Fibroblast of lung (primary cell): ENCODE measurements around the gene DONSON. TPM values are rescaled to one million over a fixed set of nuclear protein-coding genes. Genes with fewer than 3 reads are reported as not detected.
"Not testable (repeated sequence)": the region's sequence is repeated elsewhere in the genome, so short reads cannot be mapped to it uniquely, and the experiment has no call there.

ENCODE experiments used
- DNase-seq, 2 donors: peaks; one replicate each; pipeline versions ENCODE4 v3.0.0 to v3.0.0-alpha.2; 2010; ENCODE audit warnings: low read depth in 2 of 2
- H2AFZ ChIP-seq: 2 replicates; pipeline ENCODE4 v1.5.1; 2012; ENCODE audit warnings: low read length, control low read depth, inconsistent platforms
- H3K27ac ChIP-seq: 2 replicates; pipeline ENCODE4 v1.5.1; 2011; ENCODE audit warnings: low read length, control low read depth; ENCODE audit not compliant: insufficient read depth
- H3K27me3 ChIP-seq: 2 replicates; pipeline ENCODE4 v1.5.1; 2011; ENCODE audit warnings: mild to moderate bottlenecking, low read length; ENCODE audit not compliant: control insufficient read depth, insufficient read depth
- H3K36me3 ChIP-seq: 2 replicates; pipeline ENCODE4 v1.5.1; 2011; ENCODE audit warnings: low read length; ENCODE audit not compliant: control insufficient read depth, insufficient read depth
- H3K4me1 ChIP-seq: 2 replicates; pipeline ENCODE4 v1.5.1; 2011; ENCODE audit warnings: low read length; ENCODE audit not compliant: control insufficient read depth, insufficient read depth; ENCODE audit errors: extremely low read depth
- H3K4me2 ChIP-seq: 2 replicates; pipeline ENCODE4 v1.5.1; 2011; ENCODE audit warnings: low read length, control low read depth; ENCODE audit not compliant: insufficient read depth; ENCODE audit errors: extremely low read depth
- H3K4me3 ChIP-seq, 4 experiments: fragments of 200-600 bp in 1 of 4; sonication (generic) in 1 of 4; replicated peaks in 1 of 4; 2 replicates each; pipeline ENCODE4 v1.5.1; 2011 to 2016; ENCODE audit warnings: low read length in 4 of 4, low read depth in 3 of 4, mild to moderate bottlenecking in 3 of 4, control low read depth in 2 of 4, inconsistent platforms in 1 of 4, mixed read lengths in 1 of 4; ENCODE audit not compliant: insufficient read depth in 1 of 4; ENCODE audit errors: control extremely low read depth in 1 of 4
- H3K79me2 ChIP-seq: 2 replicates; pipeline ENCODE4 v1.5.1; 2012; ENCODE audit warnings: mild to moderate bottlenecking, low read length, inconsistent platforms; ENCODE audit not compliant: control insufficient read depth, insufficient read depth
- H3K9ac ChIP-seq: 2 replicates; pipeline ENCODE4 v1.5.1; 2011; ENCODE audit warnings: mild to moderate bottlenecking, low read length, control low read depth; ENCODE audit not compliant: insufficient read depth
- H3K9me3 ChIP-seq: 2 replicates; pipeline ENCODE4 v1.5.1; 2012; ENCODE audit warnings: low read depth, low read length; ENCODE audit not compliant: control insufficient read depth, insufficient read depth
- H4K20me1 ChIP-seq: 2 replicates; pipeline ENCODE4 v1.5.1; 2011; ENCODE audit warnings: low read length; ENCODE audit not compliant: control insufficient read depth, insufficient read depth; ENCODE audit errors: extremely low read depth
- CTCF ChIP-seq, 2 donors: IDR thresholded peaks in 1 of 2; conservative IDR thresholded peaks in 1 of 2; 1 replicate in 1 of 2; 2 replicates in 1 of 2; pipeline ENCODE4 v1.5.1; 2011 to 2012; ENCODE audit warnings: low read length in 2 of 2, control low read depth in 1 of 2, inconsistent platforms in 1 of 2, low read depth in 1 of 2, mild to moderate bottlenecking in 1 of 2
- EZH2 ChIP-seq: IDR thresholded peaks from 2 replicates; pipeline ENCODE4 v1.5.1; 2012; ENCODE audit warnings: low read length, control low read depth, mild to moderate bottlenecking; ENCODE audit errors: missing control alignments
- polyA plus RNA-seq, 2 donors: library from polyadenylated mRNA; depleted of rRNA in 1 of 2; stranded (reverse) in 1 of 2; unstranded in 1 of 2; fragments of >200 nt; gene quantifications; 2 replicates each; pipeline ENCODE4 v1.2.1, GENCODE V29; 2011 to 2012; ENCODE audit warnings: missing spikeins in 1 of 2
- total RNA-seq: library from RNA; depleted of rRNA; stranded (reverse); fragments of >200 nt; gene quantifications from 2 replicates; pipeline ENCODE4 v1.2.1, GENCODE V29; 2014

DONSON gene
- total and polyA plus RNA-seq, 2 donors (not counting 1 experiment from before 2014, with no cell fraction given): 14.7 to 23.6 TPM

GRCh38 chr21:33578959-33579542 lies 9.4 kb downstream of the DONSON start:
- peak; percentile 33 to 38 for DNase-seq
- no peaks in the 10 kb centered on the region for H4K20me1 ChIP-seq
- H3K36me3 ChIP-seq: peaks cover 6% of the 10 kb centered on the region
- no peaks in the 10 kb centered on the region for H3K9me3 ChIP-seq
- H3K4me3 ChIP-seq: no peak overlapping the region
- no peaks in the 10 kb centered on the region for H3K27me3 ChIP-seq
- peak overlapping the region; percentile 41 for H3K27ac ChIP-seq
- no peak overlapping the region for H3K9ac ChIP-seq
- no peak overlapping the region for H2AFZ ChIP-seq
- peaks cover 9% of the 10 kb centered on the region for H3K4me1 ChIP-seq
- no peak overlapping the region for H3K4me2 ChIP-seq
- H3K79me2 ChIP-seq: no peaks in the 10 kb centered on the region
- TF ChIP-seq CTCF (conservative IDR thresholded peaks at IDR 0.05 in 1 of 2, IDR thresholded peaks at IDR 0.05 in 1 of 2; ENCODE audit: low read depth in 1 of 2, low read length in 2 of 2) (no peak), EZH2 (no peak)

- H3K27ac ChIP-seq: no peak overlapping the region
These were observed 10.3 kb downstream of the DONSON start for GRCh38 chr21:33578214-33578613.

GRCh38 chr21:33576741-33577141 lies 11.7 kb downstream of the DONSON start:
- not testable (repeated sequence) for H4K20me1 ChIP-seq, DNase-seq, H3K79me2 ChIP-seq, H2AFZ ChIP-seq, H3K9me3 ChIP-seq, H3K27me3 ChIP-seq, H3K36me3 ChIP-seq, H3K4me1 ChIP-seq, H3K4me2 ChIP-seq, H3K4me3 ChIP-seq, H3K27ac ChIP-seq, H3K9ac ChIP-seq

More at GRCh38 chr21:33578214-33578613, 10.3 kb downstream of the DONSON start:
- Histone ChIP-seq H4K20me1 (no peaks in the 10 kb centered on the region), H3K4me2 (no peak overlapping the region), H3K4me1 (peaks cover 9% of the 10 kb centered on the region), H3K36me3 (peaks cover 7% of the 10 kb centered on the region), H3K9me3 (no peaks in the 10 kb centered on the region), H3K9ac (no peak overlapping the region), H2AFZ (no peak overlapping the region), H3K79me2 (no peaks in the 10 kb centered on the region), H3K27me3 (no peaks in the 10 kb centered on the region), H3K4me3 (no peak overlapping the region)
- TF ChIP-seq EZH2 (no peak), CTCF (conservative IDR thresholded peaks at IDR 0.05 in 1 of 2, IDR thresholded peaks at IDR 0.05 in 1 of 2; ENCODE audit: low read depth in 1 of 2, low read length in 2 of 2) (no peak)
- peak; percentile 41 to 71 for DNase-seq
